GM18502 (cell line): ENCODE results near the gene DEFB131B.
"Not testable (repeated sequence)": the region's sequence is repeated elsewhere in the genome, so short reads cannot be mapped to it uniquely, and the experiment has no call there.

ENCODE experiments used
- ATAC-seq: cut with Tn5 transposase; IDR thresholded peaks from one replicate; pipeline ENCODE4 v1.9.1; 2021; ENCODE audit warnings: mild to moderate bottlenecking; ENCODE audit not compliant: unreplicated experiment, poor library complexity

DEFB131B gene

DNA sequence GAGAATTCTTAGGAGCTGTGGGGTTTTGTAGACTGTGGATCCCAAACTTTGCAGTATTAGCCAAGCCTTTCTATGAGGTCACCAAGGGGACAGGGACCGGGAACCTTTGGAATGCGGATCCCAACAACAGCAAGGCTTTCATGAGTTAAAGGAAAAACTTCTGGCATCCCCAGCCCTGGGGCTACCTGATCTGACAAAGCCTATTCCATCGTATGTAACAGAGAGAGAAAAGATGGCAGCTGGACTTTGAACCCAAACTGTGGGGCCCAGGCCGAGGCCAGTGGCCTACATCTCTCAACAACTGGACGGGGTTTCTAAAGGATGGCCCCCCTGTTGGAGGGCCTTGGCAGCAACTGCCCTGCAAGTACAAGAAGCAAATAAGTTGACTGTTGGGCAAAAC, 32.5 kb downstream of the DEFB131B start:
- ATAC-seq, result not testable (repeated sequence)

DNA sequence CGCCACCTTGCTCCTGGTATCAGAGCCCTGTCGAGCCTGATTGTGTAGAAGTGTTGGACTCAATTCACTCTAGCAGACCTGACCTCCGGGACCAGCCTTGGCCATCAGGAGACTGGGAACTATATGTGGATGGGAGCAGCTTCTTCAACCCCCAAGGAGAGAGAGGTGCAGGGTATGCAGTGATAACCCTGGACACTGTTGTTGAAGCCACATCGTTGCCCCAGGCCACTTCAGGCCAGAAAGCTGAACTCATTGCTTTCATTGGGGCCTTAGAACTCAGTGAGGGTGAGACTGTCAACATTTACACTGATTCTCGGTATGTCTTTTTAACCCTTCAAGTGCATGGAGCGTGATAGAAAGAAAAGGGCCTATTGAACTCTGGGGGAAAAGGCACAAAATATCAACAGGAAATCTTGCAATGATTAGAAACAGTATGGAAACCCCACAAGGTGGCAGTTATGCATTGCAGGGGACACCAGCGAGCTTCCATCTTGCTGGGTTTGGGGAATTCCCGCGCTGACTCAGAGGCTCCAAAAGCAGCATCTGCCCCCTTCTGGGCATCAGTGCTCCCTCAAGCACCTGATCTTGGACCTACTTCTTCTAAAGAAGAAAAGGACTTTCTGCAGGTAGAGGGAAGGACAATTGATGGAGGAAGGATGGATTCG, 33.2 kb downstream of the DEFB131B start:
- not testable (repeated sequence) for ATAC-seq

DNA sequence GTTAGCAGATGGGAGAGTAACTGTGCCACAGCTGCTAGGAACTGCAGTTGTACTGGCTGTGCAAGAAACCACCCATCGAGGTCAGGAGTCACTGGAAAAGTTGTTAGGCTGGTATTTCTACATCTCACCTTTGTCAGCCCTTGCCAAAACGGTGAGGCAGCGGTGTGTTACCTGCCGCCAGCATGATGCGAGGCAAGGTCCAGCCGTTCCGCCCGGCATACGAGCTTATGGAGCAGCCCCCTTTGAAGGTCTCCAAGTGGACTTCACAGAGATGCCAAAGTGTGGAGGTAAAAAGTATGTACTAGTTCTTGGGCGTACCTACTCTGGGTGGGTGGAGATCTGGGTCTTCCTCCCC, 33.7 kb downstream of the DEFB131B start:
- not testable (repeated sequence) for ATAC-seq

DNA sequence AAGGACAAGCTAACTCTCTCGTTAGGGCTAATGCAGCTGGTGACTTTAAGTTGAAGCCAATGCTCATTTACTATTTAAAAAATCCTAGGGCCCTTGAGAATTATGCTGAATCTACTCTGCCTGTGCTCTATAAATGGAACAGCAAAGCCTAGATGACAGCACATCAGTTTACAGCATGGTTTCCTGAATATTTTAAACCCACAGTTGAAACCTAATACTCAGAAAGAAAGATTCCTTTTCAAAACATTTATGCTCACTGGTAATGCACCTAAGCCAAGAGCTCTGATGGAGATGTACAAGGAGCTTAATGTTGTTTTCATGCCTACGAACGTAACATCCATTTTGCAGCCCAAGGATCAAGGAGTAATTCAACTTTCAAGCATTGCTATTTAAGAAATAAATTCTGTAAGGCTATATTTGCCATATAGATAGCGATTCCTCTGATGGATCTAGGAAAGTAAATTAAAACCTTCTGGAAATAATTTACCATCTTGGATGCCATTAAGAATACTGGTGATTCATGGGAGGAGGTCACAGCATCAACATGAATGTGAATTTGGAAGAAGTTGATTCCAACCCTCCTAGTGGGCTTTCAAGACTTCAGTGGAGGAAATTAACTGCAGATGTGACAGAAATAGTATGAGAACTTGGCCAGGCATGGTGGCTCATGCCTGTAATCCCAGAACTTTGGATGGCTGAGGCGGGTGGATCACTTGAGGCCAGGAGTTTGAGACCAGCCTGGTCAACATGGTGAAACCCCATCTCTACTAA, 35.7 kb downstream of the DEFB131B start:
- no peak for ATAC-seq

DNA sequence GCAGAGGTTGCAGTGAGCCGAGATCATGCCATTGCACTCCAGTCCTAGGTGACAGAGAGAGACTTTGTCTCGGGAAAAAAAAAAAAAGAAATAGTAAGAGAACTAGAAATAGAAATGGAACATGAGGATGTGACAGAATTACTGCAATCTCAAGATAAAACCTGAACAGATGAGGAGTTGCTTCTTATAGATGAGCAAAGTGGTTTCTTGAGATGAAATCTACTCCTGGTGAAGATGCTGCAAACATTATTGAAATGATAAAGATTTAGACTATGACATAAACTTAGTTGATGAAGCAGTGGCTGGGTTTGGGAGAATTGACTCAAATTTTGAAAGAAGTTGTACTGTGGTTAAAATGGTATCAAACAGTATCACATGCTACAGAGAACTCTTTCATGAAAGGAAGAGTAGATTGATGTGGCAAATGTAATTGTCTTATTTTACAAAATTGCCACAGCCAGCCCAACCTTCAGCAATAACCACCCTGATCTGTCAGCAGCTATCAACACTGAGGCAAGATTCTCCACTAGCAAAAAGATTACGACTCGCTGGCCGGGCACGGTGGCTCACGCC, 36.5 kb downstream of the DEFB131B start:
- no peak for ATAC-seq

DNA sequence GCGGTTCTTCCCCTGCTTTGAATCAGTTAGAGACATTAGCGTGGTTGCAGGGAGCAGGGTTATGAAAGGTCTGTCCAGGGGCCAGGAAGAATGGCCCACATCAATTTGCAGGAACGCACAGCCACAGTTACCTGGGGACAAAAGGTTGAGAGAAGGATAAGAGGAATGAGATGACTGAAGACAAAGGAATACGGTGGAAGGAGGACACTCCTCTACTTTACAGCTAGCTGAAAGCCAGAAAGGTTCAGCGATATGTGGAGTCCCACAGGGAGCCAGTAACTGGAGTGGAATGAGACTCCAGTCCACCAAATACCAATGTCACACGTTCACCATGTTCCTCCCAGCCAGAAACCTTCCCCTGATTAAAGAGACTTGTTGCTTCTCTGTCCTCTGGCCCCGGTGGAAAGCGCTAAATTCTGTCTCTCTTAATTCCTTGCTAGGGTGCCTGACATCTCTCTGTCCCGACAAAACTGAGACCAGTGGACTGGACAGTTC, 39.4 kb downstream of the DEFB131B start:
- no peak for ATAC-seq

DNA sequence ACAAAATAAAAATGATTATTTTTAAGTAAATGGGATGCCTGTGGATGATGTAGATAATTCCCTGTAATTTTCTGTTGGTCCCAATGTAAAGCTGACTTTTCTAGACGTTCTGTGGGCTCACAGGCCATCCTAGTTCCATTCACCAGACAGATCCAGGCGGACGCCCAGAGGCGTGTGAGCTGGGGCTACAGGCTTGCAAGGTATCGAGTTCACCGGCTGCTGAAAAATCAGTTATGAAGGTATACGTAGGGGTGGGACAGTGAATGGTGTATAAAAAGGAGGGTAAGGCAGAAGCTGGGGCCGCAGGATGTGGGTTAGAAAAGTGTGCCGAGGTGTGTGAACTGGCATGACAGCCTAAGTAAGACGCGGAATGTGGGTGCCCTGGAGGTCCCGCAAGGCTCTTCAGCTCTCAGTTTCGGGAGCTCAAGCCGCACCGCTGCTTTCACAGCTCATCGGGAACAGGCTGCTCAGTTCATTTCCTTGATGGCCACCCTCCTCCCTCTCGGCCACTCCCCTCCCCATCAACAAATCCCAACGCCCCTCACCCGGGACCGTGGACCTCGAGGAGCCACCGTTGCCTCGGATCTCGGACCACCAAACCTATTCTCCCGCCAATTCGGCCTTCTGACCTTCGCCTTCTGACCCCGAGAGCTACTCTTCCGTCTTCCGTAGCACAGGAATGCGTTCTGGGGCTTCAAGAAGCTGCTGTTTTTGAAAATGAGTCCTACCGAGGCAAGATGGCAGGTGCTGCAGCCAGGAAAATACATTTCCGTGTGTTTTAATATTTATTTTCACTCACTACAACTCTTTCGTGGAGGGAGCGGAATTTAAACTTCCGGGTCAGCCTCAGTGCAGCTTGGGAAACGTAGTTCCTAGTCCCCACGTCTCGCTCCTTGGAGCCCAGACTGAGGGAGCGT, 49.8 kb downstream of the DEFB131B start, which contains the start of gene XNDC1N:
TSS of gene XNDC1N (minus strand) at position 775 of the 917 bp plus-strand sequence. CDS start 5,241 bp downstream, outside the sequence.
- ATAC-seq, result peak; percentile 74

DNA sequence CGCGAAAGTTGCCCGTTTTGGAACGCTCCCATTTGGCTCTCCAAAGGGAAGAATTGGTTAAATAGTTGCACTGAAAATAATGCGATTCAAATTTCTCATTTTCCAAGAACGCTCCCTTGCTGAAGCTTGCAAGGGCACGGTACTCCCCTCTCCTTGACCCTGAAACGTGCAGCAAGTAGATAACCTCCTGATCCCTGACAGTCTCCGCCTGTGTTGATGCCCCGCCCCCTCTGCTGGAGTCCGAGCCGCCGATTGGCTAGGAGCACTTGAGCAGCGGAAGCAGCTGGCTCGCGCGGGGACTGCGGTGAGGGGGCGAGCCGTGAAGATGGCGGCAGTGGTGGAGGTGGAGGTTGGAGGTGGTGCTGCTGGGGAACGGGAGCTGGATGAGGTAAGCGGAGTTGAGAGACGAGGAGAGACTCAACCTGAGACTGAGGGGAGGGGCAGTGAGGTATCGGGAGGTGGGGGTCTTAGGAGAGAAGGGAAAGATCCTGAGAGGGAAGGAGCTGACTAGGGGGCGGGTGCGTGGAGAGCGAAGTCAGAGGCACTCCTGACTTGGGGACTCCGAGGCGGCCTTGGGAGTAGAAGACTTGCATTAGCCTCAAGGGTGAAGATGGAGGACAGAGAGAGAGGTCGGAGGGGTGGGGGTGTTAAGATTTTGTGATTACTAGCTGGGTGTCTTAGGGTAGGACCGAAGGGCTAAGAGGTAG, 50.6 kb downstream of the DEFB131B start, which contains the start of gene RNF121:
TSS of gene RNF121 (plus strand) at position 310 of the 707 bp plus-strand sequence. CDS start at position 326, 16 bp downstream.
- peak; percentile 80 for ATAC-seq

DNA sequence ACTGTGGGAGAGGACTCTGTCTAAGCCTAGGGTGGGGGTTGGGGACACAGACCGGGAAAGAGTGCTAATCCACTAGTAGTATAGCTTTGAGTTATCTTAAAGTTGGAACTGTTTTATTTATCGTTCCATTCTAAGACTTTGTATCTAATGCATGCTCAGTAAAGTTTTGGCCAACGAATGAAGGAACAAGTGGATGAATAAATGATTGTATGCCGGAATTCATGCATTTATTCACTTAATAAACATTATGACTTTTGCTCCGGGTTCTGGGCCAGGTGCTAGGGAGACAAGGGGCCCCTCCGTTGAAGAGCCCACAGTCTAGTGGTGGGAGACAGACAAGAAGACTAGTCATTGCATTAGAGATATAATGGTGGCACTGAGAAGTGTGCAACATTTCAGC, 51.2 kb downstream of the DEFB131B start:
- ATAC-seq, result no peak

DNA sequence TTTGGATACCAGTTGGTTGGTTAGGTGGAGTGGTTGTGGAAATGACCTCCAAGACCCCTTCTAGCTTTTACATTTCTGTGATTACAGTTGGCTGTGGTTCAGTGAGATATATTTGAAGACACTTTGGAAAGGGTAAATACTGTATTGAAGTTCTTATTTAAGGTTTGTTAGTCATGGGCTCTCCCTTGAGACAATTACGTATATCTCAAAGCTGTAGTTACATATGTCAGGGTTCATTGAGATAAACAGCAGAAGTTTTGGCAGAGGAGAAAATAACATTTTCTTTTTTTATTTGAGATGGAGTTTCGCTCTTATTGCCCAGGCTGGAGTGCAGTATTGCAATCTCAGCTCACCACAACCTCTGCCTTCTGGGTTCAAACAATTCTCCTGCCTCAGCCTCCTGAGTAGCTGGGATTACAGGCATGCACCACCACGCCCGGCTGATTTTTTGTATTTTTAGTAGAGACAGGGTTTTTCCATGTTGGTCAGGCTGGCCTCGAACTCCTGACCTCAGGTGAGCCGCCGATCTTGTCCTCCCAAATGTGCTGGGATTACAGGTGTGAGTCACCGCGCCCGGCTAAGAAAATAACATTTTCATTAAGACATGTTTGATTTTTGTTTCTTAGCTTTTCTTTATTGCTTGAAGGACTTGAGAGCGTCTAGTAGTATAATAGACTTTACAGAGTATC, 52.4 kb downstream of the DEFB131B start:
- ATAC-seq, result no peak

DNA sequence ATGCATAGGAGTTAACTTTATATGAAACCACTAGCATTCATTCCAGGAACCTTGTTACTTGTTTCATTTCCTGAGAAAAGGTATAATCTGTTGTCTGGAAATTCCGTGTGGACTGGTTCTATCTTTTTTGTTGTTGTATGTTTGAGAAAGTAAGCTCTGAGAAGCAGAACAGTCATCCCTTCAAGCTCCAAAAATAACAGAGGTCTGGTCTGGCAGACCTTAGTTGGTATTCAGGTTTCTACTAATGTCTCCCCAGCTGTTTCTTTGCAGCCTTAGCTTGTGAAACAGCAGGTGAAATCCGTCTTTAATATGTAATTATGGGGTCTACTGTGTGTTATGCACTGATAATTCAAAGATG, 53.0 kb downstream of the DEFB131B start:
- ATAC-seq, result no peak

DNA sequence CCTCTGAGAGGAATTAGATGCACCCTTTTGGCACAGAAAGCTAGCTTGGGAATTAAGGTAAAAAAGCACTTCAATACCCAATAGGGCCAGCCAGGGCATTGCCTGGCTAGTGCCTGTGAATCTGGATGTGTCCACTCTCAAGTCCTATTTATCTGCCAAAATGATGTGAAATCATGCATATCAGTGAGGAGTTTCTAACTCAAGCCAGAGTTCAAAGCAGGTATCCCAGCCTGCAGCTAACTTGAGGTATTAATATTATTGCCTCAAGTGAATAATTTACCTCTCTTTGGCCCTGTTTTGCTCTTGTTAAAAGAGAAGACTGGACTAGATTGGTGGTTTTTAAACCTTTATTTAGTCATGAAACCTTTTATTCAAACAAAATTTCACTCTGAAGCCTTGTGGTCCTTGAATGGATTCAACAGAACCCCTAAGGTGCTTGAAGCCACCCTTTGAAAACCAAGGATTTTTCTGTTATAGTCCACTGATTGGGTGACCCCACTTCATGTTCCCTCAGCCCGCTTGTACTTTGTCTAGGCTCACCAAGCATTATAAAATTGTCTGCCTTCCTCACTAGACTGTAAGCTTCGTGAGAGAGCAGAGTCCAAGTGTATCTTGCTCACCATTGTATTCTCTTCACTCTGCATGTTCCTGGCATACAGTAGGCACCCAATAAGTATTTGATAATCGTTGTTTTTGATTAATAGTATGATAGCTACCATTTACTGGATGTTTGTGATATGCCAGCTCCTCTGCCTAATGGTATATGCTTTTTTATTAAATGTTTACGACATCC, 55.1 kb downstream of the DEFB131B start:
- no peak for ATAC-seq
